ENCODE data around the gene FLVCR2. TPM values are rescaled to one million over a fixed set of nuclear protein-coding genes. Genes with fewer than 3 reads are reported as not detected.

FLVCR2 gene
- total and polyA plus RNA-seq, 4 experiments from 2014 or later, result 1.9 to 4.1 (median 3.2) TPM

- peaks cover 33% of the 10 kb centered on the region for H3K4me1 ChIP-seq (ENCODE audit: insufficient read depth, low read length)
- H3K36me3 ChIP-seq (ENCODE audit: insufficient read depth, low read length), result no peaks in the 10 kb centered on the region
- no peak overlapping the region for H3K4me3 ChIP-seq (ENCODE audit: low read length in 2 of 2)
- Mint-ChIP-seq H3K27ac (peak overlapping the region; percentile 92 to 98 (median 94)), H3K4me3 (peak overlapping the region in 3 of 8 donors; percentile 6 to 63 (median 24)), H3K9me3 (no peaks in the 10 kb centered on the region), H3K4me1 (peaks cover 24 to 51% (median 30%) of the 10 kb centered on the region in 4 donors), H3K27me3 (peaks cover 0 to 6% of the 10 kb centered on the region in 2 donors), H3K36me3 (peaks cover 1 to 3% of the 10 kb centered on the region in 2 donors)
- no peaks in the 10 kb centered on the region for H3K27me3 ChIP-seq (ENCODE audit: insufficient read depth, low read length)
- peak overlapping the region; percentile 13 for H3K27ac ChIP-seq (ENCODE audit: low read depth, low read length)
- ChIA-PET CTCF (ENCODE audit: partially characterized antibody) (interaction anchor here (0.7 to 3.4 kb wide), 13 partner anchors 9 to 262 kb away, joined by 3 to 33 read pairs (median 3); partner anchors contain the start of gene FLVCR2), POLR2A (ENCODE audit: partially characterized antibody) (interaction anchor here (0.6 to 1.4 kb wide), 12 partner anchors 11 to 308 kb away, joined by 3 to 12 read pairs (median 4); partner anchors contain the start of genes BATF, ERG28, FLVCR2 and TTLL5)
- no peaks in the 10 kb centered on the region for H3K9me3 ChIP-seq (ENCODE audit: control insufficient read depth in 1 of 2, low read length in 2 of 2)
- intact Hi-C loops (cut with micrococcal nuclease), result loop anchor here (5.0 to 10.0 kb wide), 2 partner anchors 322 to 439 kb away; partner anchors contain the start of gene NEK9
- no peak for DNase-seq
Observed at GRCh38 chr14:75566752-75567151, 11.7 kb upstream of the FLVCR2 start.

GRCh38 chr14:75568140-75568539, 10.3 kb upstream of the FLVCR2 start:
- H3K9me3 ChIP-seq (ENCODE audit: control insufficient read depth in 1 of 2, low read length in 2 of 2), result no peaks in the 10 kb centered on the region
- Mint-ChIP-seq H3K27ac (peak overlapping the region in 5 of 7 donors; percentile 50 to 69 (median 59)), H3K36me3 (peaks cover 3 to 6% of the 10 kb centered on the region in 2 donors), H3K4me3 (no peak overlapping the region), H3K9me3 (no peaks in the 10 kb centered on the region), H3K27me3 (peaks cover 0 to 6% of the 10 kb centered on the region in 2 donors), H3K4me1 (peaks cover 24 to 43% (median 29%) of the 10 kb centered on the region in 4 donors)
- H3K27ac ChIP-seq (ENCODE audit: low read depth, low read length), result no peak overlapping the region
- no peak overlapping the region for H3K4me3 ChIP-seq (ENCODE audit: low read length in 2 of 2)
- intact Hi-C loops (cut with micrococcal nuclease), result loop anchor here (5.0 to 10.0 kb wide), 2 partner anchors 323 to 441 kb away; partner anchors contain the start of gene NEK9
- H3K36me3 ChIP-seq (ENCODE audit: insufficient read depth, low read length), result no peaks in the 10 kb centered on the region
- CTCF ChIA-PET (ENCODE audit: partially characterized antibody), result interaction anchor here (1.2 to 4.9 kb wide), 5 partner anchors 7 to 86 kb away, joined by 3 to 33 read pairs (median 6); partner anchors contain the start of gene FLVCR2
- POLR2A ChIA-PET (ENCODE audit: partially characterized antibody), result no interaction called here
- H3K4me1 ChIP-seq (ENCODE audit: insufficient read depth, low read length), result peaks cover 33% of the 10 kb centered on the region
- no peaks in the 10 kb centered on the region for H3K27me3 ChIP-seq (ENCODE audit: insufficient read depth, low read length)
- DNase-seq, result no peak

- peaks cover 3 to 6% of the 10 kb centered on the region in 2 donors for H3K36me3 Mint-ChIP-seq
- no peaks in the 10 kb centered on the region for H3K9me3 Mint-ChIP-seq
- H3K27ac Mint-ChIP-seq, result peak overlapping the region in 4 of 7 donors; percentile 26 to 58 (median 49)
- peaks cover 24 to 43% (median 29%) of the 10 kb centered on the region in 4 donors for H3K4me1 Mint-ChIP-seq
- intact Hi-C loops (cut with micrococcal nuclease), result loop anchor here (5.0 to 10.0 kb wide), 2 partner anchors 324 to 441 kb away; partner anchors contain the start of gene NEK9
- peaks cover 33% of the 10 kb centered on the region for H3K4me1 ChIP-seq (ENCODE audit: insufficient read depth, low read length)
- H3K4me3 ChIP-seq (ENCODE audit: low read length in 2 of 2), result no peak overlapping the region
- ChIA-PET POLR2A (ENCODE audit: partially characterized antibody) (no interaction called here), CTCF (ENCODE audit: partially characterized antibody) (interaction anchor here (1.1 to 4.9 kb wide), 6 partner anchors 8 to 86 kb away, joined by 3 to 33 read pairs (median 5); partner anchors contain the start of gene FLVCR2)
- H3K27ac ChIP-seq (ENCODE audit: low read depth, low read length), result no peak overlapping the region
- H3K27me3 ChIP-seq (ENCODE audit: insufficient read depth, low read length), result no peaks in the 10 kb centered on the region
- no peaks in the 10 kb centered on the region for H3K36me3 ChIP-seq (ENCODE audit: insufficient read depth, low read length)
- H3K27me3 Mint-ChIP-seq, result peaks cover 0 to 6% of the 10 kb centered on the region in 2 donors
- peak overlapping the region in 3 of 8 donors; percentile 15 to 54 (median 27) for H3K4me3 Mint-ChIP-seq
- no peak for DNase-seq
- H3K9me3 ChIP-seq (ENCODE audit: control insufficient read depth in 1 of 2, low read length in 2 of 2), result no peaks in the 10 kb centered on the region
Observed at GRCh38 chr14:75568791-75569190, 9.6 kb upstream of the FLVCR2 start.

- ChIA-PET POLR2A (ENCODE audit: partially characterized antibody) (no interaction called here), CTCF (ENCODE audit: partially characterized antibody) (interaction anchor here (4.9 to 11.0 kb wide), 2 partner anchors 10 to 85 kb away, joined by 30 to 388 read pairs; partner anchors contain the start of genes ERG28 and TTLL5)
- peak overlapping the region in 1 of 7 donors; percentile 36 for H3K27ac Mint-ChIP-seq
- peaks cover 14 to 30% (median 18%) of the 10 kb centered on the region in 4 donors for H3K4me1 Mint-ChIP-seq
- Histone ChIP-seq H3K9me3 (ENCODE audit: control insufficient read depth in 1 of 2, low read length in 2 of 2) (no peaks in the 10 kb centered on the region), H3K27ac (ENCODE audit: low read depth, low read length) (no peak overlapping the region), H3K4me3 (ENCODE audit: low read length in 2 of 2) (no peak overlapping the region), H3K4me1 (ENCODE audit: insufficient read depth, low read length) (peaks cover 20% of the 10 kb centered on the region), H3K27me3 (ENCODE audit: insufficient read depth, low read length) (no peaks in the 10 kb centered on the region), H3K36me3 (ENCODE audit: insufficient read depth, low read length) (no peaks in the 10 kb centered on the region)
- intact Hi-C loops (cut with micrococcal nuclease), result no loop called here
- no peak overlapping the region for H3K4me3 Mint-ChIP-seq
- no peak for DNase-seq
- peaks cover 0 to 6% of the 10 kb centered on the region in 2 donors for H3K27me3 Mint-ChIP-seq
- H3K36me3 Mint-ChIP-seq, result peaks cover 3 to 6% of the 10 kb centered on the region in 2 donors
- H3K9me3 Mint-ChIP-seq, result no peaks in the 10 kb centered on the region
Observed at GRCh38 chr14:75570797-75571196, 7.6 kb upstream of the FLVCR2 start.

GRCh38 chr14:75572104-75572503, 6.3 kb upstream of the FLVCR2 start:
- no peak for DNase-seq
- no peaks in the 10 kb centered on the region for H3K27me3 Mint-ChIP-seq
- intact Hi-C loops (cut with micrococcal nuclease), result no loop called here
- POLR2A ChIA-PET (ENCODE audit: partially characterized antibody), result no interaction called here
- Histone ChIP-seq H3K36me3 (ENCODE audit: insufficient read depth, low read length) (no peaks in the 10 kb centered on the region), H3K4me3 (ENCODE audit: low read length in 2 of 2) (no peak overlapping the region), H3K27ac (ENCODE audit: low read depth, low read length) (no peak overlapping the region), H3K9me3 (ENCODE audit: control insufficient read depth in 1 of 2, low read length in 2 of 2) (no peaks in the 10 kb centered on the region), H3K27me3 (ENCODE audit: insufficient read depth, low read length) (no peaks in the 10 kb centered on the region), H3K4me1 (ENCODE audit: insufficient read depth, low read length) (peaks cover 8% of the 10 kb centered on the region)
- CTCF ChIA-PET (ENCODE audit: partially characterized antibody), result interaction anchor here (1.7 to 11.0 kb wide), 3 partner anchors 11 to 83 kb away, joined by 4 to 388 read pairs (median 30); partner anchors contain the start of genes ERG28 and TTLL5
- peaks cover 0 to 6% of the 10 kb centered on the region in 2 donors for H3K36me3 Mint-ChIP-seq
- peak overlapping the region in 1 of 7 donors; percentile 29 for H3K27ac Mint-ChIP-seq
- H3K4me1 Mint-ChIP-seq, result peaks cover 3 to 18% (median 7%) of the 10 kb centered on the region in 4 donors
- no peak overlapping the region for H3K4me3 Mint-ChIP-seq
- H3K9me3 Mint-ChIP-seq, result no peaks in the 10 kb centered on the region

GRCh38 chr14:75577090-75577489, 1.3 kb upstream of the FLVCR2 start:
- Histone ChIP-seq H3K9me3 (ENCODE audit: control insufficient read depth in 1 of 2, low read length in 2 of 2) (no peaks in the 10 kb centered on the region), H3K36me3 (ENCODE audit: insufficient read depth, low read length) (no peaks in the 10 kb centered on the region), H3K4me3 (ENCODE audit: low read length in 2 of 2) (no peak overlapping the region), H3K4me1 (ENCODE audit: insufficient read depth, low read length) (peaks cover 22% of the 10 kb centered on the region), H3K27me3 (ENCODE audit: insufficient read depth, low read length) (no peaks in the 10 kb centered on the region), H3K27ac (ENCODE audit: low read depth, low read length) (no peak overlapping the region)
- ChIA-PET CTCF (ENCODE audit: partially characterized antibody) (interaction anchor here (0.6 to 11.0 kb wide), 47 partner anchors 10 to 776 kb away, joined by 3 to 388 read pairs (median 5); partner anchors contain the start of genes BATF, ERG28, IFT43 and TGFB3), POLR2A (ENCODE audit: partially characterized antibody) (interaction anchor here (0.6 to 3.0 kb wide), 13 partner anchors 11 to 406 kb away, joined by 3 to 30 read pairs (median 4); partner anchors contain the start of genes BATF, ERG28, TGFB3 and TTLL5)
- no peaks in the 10 kb centered on the region for H3K27me3 Mint-ChIP-seq
- intact Hi-C loops (cut with micrococcal nuclease), result loop anchor here (1.0 to 5.0 kb wide), 2 partner anchors 77 to 330 kb away; no protein-coding TSS in a partner anchor
- H3K9me3 Mint-ChIP-seq, result no peaks in the 10 kb centered on the region
- peak overlapping the region in 3 of 7 donors; percentile 87 to 90 (median 89) for H3K27ac Mint-ChIP-seq
- no peak for DNase-seq
- H3K4me3 Mint-ChIP-seq, result peak overlapping the region in 5 of 8 donors; percentile 90 to 99 (median 96)
- peaks cover 9 to 15% (median 13%) of the 10 kb centered on the region in 4 donors for H3K4me1 Mint-ChIP-seq
- peaks cover 3% of the 10 kb centered on the region in 2 donors for H3K36me3 Mint-ChIP-seq

GRCh38 chr14:75577729-75578101, 705 bp upstream of the FLVCR2 start:
- no peaks in the 10 kb centered on the region for H3K36me3 ChIP-seq (ENCODE audit: insufficient read depth, low read length)
- ChIA-PET CTCF (ENCODE audit: partially characterized antibody) (interaction anchor here (0.6 to 11.0 kb wide), 47 partner anchors 10 to 775 kb away, joined by 3 to 388 read pairs (median 5); partner anchors contain the start of genes BATF, ERG28, IFT43 and TGFB3), POLR2A (ENCODE audit: partially characterized antibody) (interaction anchor here (0.6 to 3.0 kb wide), 13 partner anchors 11 to 405 kb away, joined by 3 to 30 read pairs (median 4); partner anchors contain the start of genes BATF, ERG28, TGFB3 and TTLL5)
- H3K27ac ChIP-seq (ENCODE audit: low read depth, low read length), result peak overlapping the region; percentile 46
- Mint-ChIP-seq H3K9me3 (no peaks in the 10 kb centered on the region), H3K4me1 (peaks cover 9 to 15% (median 13%) of the 10 kb centered on the region in 4 donors), H3K4me3 (peak overlapping the region; percentile 90 to 99 (median 95)), H3K27ac (peak overlapping the region; percentile 87 to 96 (median 90)), H3K36me3 (peaks cover 0 to 3% of the 10 kb centered on the region in 2 donors), H3K27me3 (no peaks in the 10 kb centered on the region)
- H3K9me3 ChIP-seq (ENCODE audit: control insufficient read depth in 1 of 2, low read length in 2 of 2), result no peaks in the 10 kb centered on the region
- peaks cover 22% of the 10 kb centered on the region for H3K4me1 ChIP-seq (ENCODE audit: insufficient read depth, low read length)
- intact Hi-C loops (cut with micrococcal nuclease), result loop anchor here (1.0 to 5.0 kb wide), 2 partner anchors 77 to 330 kb away; no protein-coding TSS in a partner anchor
- DNase-seq, result peak; percentile 54 to 72 (median 62)
- H3K4me3 ChIP-seq (ENCODE audit: low read length in 2 of 2), result peak overlapping the region; percentile 60 to 94
- H3K27me3 ChIP-seq (ENCODE audit: insufficient read depth, low read length), result no peaks in the 10 kb centered on the region

Measured in CD4-positive, alpha-beta memory T cell (primary cell).